Gastroesophageal sphincter (tissue), 4 donors: ENCODE results near the gene MSX1. TPM values are rescaled to one million over a fixed set of nuclear protein-coding genes. Genes with fewer than 3 reads are reported as not detected.

Experiments
- ATAC-seq: fragments of 150-250 bp; one replicate; pipeline ENCODE4 v1.9.1; 2016; ENCODE audit warnings: mild to moderate bottlenecking, moderate library complexity
- H3K27ac ChIP-seq, 4 donors: fragments of 200-600 bp; sonication (generic) in 3 of 4; 1 replicate in 3 of 4; 2 replicates in 1 of 4; pipeline ENCODE4 v1.5.1; 2016 to 2019
- H3K27me3 ChIP-seq: fragments of 200-600 bp; sonication (generic); one replicate; pipeline ENCODE4 v1.5.1; 2019
- H3K36me3 ChIP-seq, 2 donors: fragments of 200-600 bp; sonication (generic); one replicate each; pipeline ENCODE4 v1.5.1; 2019; ENCODE audit warnings: control low read depth in 1 of 2
- H3K4me1 ChIP-seq, 3 donors: fragments of 200-600 bp; sonication (generic); 1 replicate in 2 of 3; 2 replicates in 1 of 3; pipeline ENCODE4 v1.5.1; 2016 to 2019; ENCODE audit warnings: control low read depth in 2 of 3
- H3K4me3 ChIP-seq, 2 donors: fragments of 200-600 bp; sonication (generic); one replicate each; pipeline ENCODE4 v1.5.1; 2019; ENCODE audit warnings: mild to moderate bottlenecking in 1 of 2, moderate library complexity in 1 of 2
- H3K9me3 ChIP-seq, 3 donors: fragments of 200-600 bp; sonication (generic); one replicate each; pipeline ENCODE4 v1.5.1; 2017 to 2019; ENCODE audit warnings: control low read depth in 2 of 3
- CTCF ChIP-seq, 4 experiments: fragments of 200-600 bp in 2 of 4; fragments of 450-650 bp in 2 of 4; sonication (generic) in 1 of 4; IDR thresholded peaks; one replicate each; pipeline ENCODE4 v1.5.1; 2017 to 2019; ENCODE audit warnings: antibody characterized with exemption in 4 of 4, mild to moderate bottlenecking in 2 of 4, moderate library complexity in 2 of 4
- EP300 ChIP-seq: sonication (generic); formaldehyde crosslinking; IDR thresholded peaks from one replicate; pipeline ENCODE4 v1.6.1; 2017; ENCODE audit warnings: antibody characterized with exemption, mild to moderate bottlenecking
- POLR2A ChIP-seq, 2 donors: fragments of 450-650 bp; IDR thresholded peaks; one replicate each; pipeline ENCODE4 v1.6.1; 2017; ENCODE audit warnings: antibody characterized with exemption in 2 of 2, mild to moderate bottlenecking in 2 of 2, moderate library complexity in 1 of 2
- POLR2AphosphoS5 ChIP-seq: sonication (generic); formaldehyde crosslinking; IDR thresholded peaks from one replicate; pipeline ENCODE4 v1.6.1; 2017; ENCODE audit warnings: antibody characterized with exemption
- WGBS, 2 donors: methylation state at CpG; one replicate each; pipeline ENCODE4 v1.1.5; 2018; ENCODE audit warnings: low coverage in 1 of 2; 5-methylcytosine and 5-hydroxymethylcytosine counted together
- total RNA-seq, 4 donors: library from RNA; depleted of rRNA; stranded (reverse); fragments of >200 nt; gene quantifications; one replicate each; pipeline ENCODE4 v1.1.0, GENCODE V29; 2016

MSX1 gene
- total RNA-seq, 4 donors from 2014 or later, result 2.0 to 5.3 (median 2.4) TPM

- Histone ChIP-seq H3K27ac (no peak overlapping the region), H3K4me1 (peaks cover 0 to 6% (median 0%) of the 10 kb centered on the region in 3 donors), H3K9me3 (no peaks in the 10 kb centered on the region), H3K27me3 (peaks cover 81% of the 10 kb centered on the region), H3K4me3 (no peak overlapping the region), H3K36me3 (no peaks in the 10 kb centered on the region)
- ATAC-seq, result no peak
- TF ChIP-seq CTCF (IDR thresholded peaks at IDR 0.05), result no peak
- TF ChIP-seq EP300, result no peak
- TF ChIP-seq POLR2AphosphoS5, result no peak
- TF ChIP-seq POLR2A (IDR thresholded peaks at IDR 0.05), result no peak
- 75 to 78% methylated on average over 6 to 9 of the region's 12 CpGs for WGBS, 2 donors
Observed at GRCh38 chr4:4876945-4877661, 17.6 kb downstream of the MSX1 start.

GRCh38 chr4:4880492-4880891, 21.0 kb downstream of the MSX1 start:
- Histone ChIP-seq H3K9me3 (no peaks in the 10 kb centered on the region), H3K4me1 (no peaks in the 10 kb centered on the region), H3K36me3 (no peaks in the 10 kb centered on the region), H3K27ac (no peak overlapping the region), H3K27me3 (peaks cover 65% of the 10 kb centered on the region), H3K4me3 (no peak overlapping the region)
- WGBS, 2 donors, result 78 to 82% methylated on average over 2 of the region's 2 CpGs
- TF ChIP-seq POLR2A (IDR thresholded peaks at IDR 0.05), result no peak
- peak in 1 of 4 experiments; percentile 36 for TF ChIP-seq CTCF (IDR thresholded peaks at IDR 0.05)
- TF ChIP-seq EP300, result no peak
- no peak for TF ChIP-seq POLR2AphosphoS5
- no peak for ATAC-seq

GRCh38 chr4:4881432-4881831, 22.0 kb downstream of the MSX1 start:
- Histone ChIP-seq H3K9me3 (no peaks in the 10 kb centered on the region), H3K27ac (no peak overlapping the region), H3K4me3 (no peak overlapping the region), H3K4me1 (no peaks in the 10 kb centered on the region), H3K36me3 (no peaks in the 10 kb centered on the region), H3K27me3 (peaks cover 62% of the 10 kb centered on the region)
- WGBS, 2 donors, result 67 to 69% methylated on average over 2 of the region's 2 CpGs
- TF ChIP-seq POLR2AphosphoS5 (no peak), CTCF (IDR thresholded peaks at IDR 0.05) (no peak), POLR2A (IDR thresholded peaks at IDR 0.05) (no peak), EP300 (no peak)
- ATAC-seq, result no peak

- 100% methylated on average over 1 of the region's 4 CpGs; no CpG with 5 or more reads in 1 of the 2 donors for WGBS, 2 donors
- H3K27ac ChIP-seq, result no peak overlapping the region
- H3K4me1 ChIP-seq, result no peaks in the 10 kb centered on the region
- no peaks in the 10 kb centered on the region for H3K36me3 ChIP-seq
- ATAC-seq, result no peak
- no peak overlapping the region for H3K4me3 ChIP-seq
- TF ChIP-seq POLR2AphosphoS5 (no peak), CTCF (IDR thresholded peaks at IDR 0.05) (no peak), EP300 (no peak), POLR2A (IDR thresholded peaks at IDR 0.05) (no peak)
- peaks cover 56% of the 10 kb centered on the region for H3K27me3 ChIP-seq
- H3K9me3 ChIP-seq, result no peaks in the 10 kb centered on the region
Observed at GRCh38 chr4:4884611-4885010, 25.1 kb downstream of the MSX1 start.

- no peaks in the 10 kb centered on the region for H3K9me3 ChIP-seq
- no peaks in the 10 kb centered on the region for H3K36me3 ChIP-seq
- H3K4me1 ChIP-seq, result no peaks in the 10 kb centered on the region
- 67% methylated on average over 1 of the region's 5 CpGs; no CpG with 5 or more reads in 1 of the 2 donors for WGBS, 2 donors
- H3K27ac ChIP-seq, result no peak overlapping the region
- no peak for ATAC-seq
- peaks cover 49% of the 10 kb centered on the region for H3K27me3 ChIP-seq
- TF ChIP-seq POLR2A (IDR thresholded peaks at IDR 0.05), result no peak
- no peak for TF ChIP-seq POLR2AphosphoS5
- no peak for TF ChIP-seq CTCF (IDR thresholded peaks at IDR 0.05)
- TF ChIP-seq EP300, result no peak
- H3K4me3 ChIP-seq, result no peak overlapping the region
Observed at GRCh38 chr4:4887426-4887825, 28.0 kb downstream of the MSX1 start.
